Caco-2 (cell line): ENCODE measurements around the gene CDC42SE2. TPM values are rescaled to one million over a fixed set of nuclear protein-coding genes. Genes with fewer than 3 reads are reported as not detected.

Experiments
- BruUV-seq: library from RNA; stranded (reverse); fragments of 400-500 nt; replicated peaks from 2 replicates; lab custom pipeline; 2021; lab: Mats Ljungman, UMichigan
- CTCF ChIA-PET: fragments of 300-600 bp; sonication (Branson Sonifier 250); formaldehyde crosslinking; loops from one replicate; lab custom pipeline; 2022; ENCODE audit warnings: antibody characterized with exemption; lab: Charles Lee
- POLR2A ChIA-PET: fragments of 300-600 bp; sonication (Branson Sonifier 250); formaldehyde crosslinking; loops from one replicate; lab custom pipeline; 2022; ENCODE audit warnings: antibody characterized with exemption; lab: Charles Lee
- DNase-seq, 2 experiments: peaks; one replicate each; pipeline versions ENCODE4 v3.0.0 to v3.0.0-alpha.2; 2020 to 2022
- H3K27me3 ChIP-seq: replicated peaks from 2 replicates; pipeline ENCODE4 v1.6.0; 2011; ENCODE audit warnings: low read length; ENCODE audit not compliant: control insufficient read depth, insufficient read depth
- H3K36me3 ChIP-seq: 2 replicates; pipeline ENCODE4 v1.5.1; 2011; ENCODE audit warnings: low read length; ENCODE audit not compliant: control insufficient read depth, insufficient read depth
- H3K4me1 ChIP-seq: fragments of 250-450 bp; sonication (Bioruptor Pico); 2 replicates; pipeline ENCODE4 v1.5.1; 2020; ENCODE audit warnings: mild to moderate bottlenecking
- H3K4me3 ChIP-seq: 2 replicates; pipeline ENCODE4 v1.5.1; 2011; ENCODE audit warnings: low read depth, mild to moderate bottlenecking, control low read depth, low read length
- H3K9me3 ChIP-seq: fragments of 250-450 bp; sonication (Bioruptor Pico); 2 replicates; pipeline ENCODE4 v1.5.1; 2020; ENCODE audit warnings: mild to moderate bottlenecking, moderate library complexity
- H3K27ac Mint-ChIP-seq: one replicate; pipeline ENCODE4 v1.8.0; 2022; ENCODE audit warnings: mixed read lengths; ENCODE audit not compliant: unreplicated experiment
- H3K27me3 Mint-ChIP-seq: one replicate; pipeline ENCODE4 v1.8.0; 2022; ENCODE audit warnings: mixed read lengths; ENCODE audit not compliant: insufficient read depth, unreplicated experiment
- H3K36me3 Mint-ChIP-seq: one replicate; pipeline ENCODE4 v1.8.0; 2022; ENCODE audit warnings: mild to moderate bottlenecking, mixed read lengths; ENCODE audit not compliant: insufficient read depth, unreplicated experiment
- H3K4me1 Mint-ChIP-seq: one replicate; pipeline ENCODE4 v1.8.0; 2022; ENCODE audit warnings: low read depth, mixed read lengths; ENCODE audit not compliant: unreplicated experiment
- H3K4me3 Mint-ChIP-seq: one replicate; pipeline ENCODE4 v1.8.0; 2022; ENCODE audit warnings: mild to moderate bottlenecking, moderate library complexity, mixed read lengths; ENCODE audit not compliant: unreplicated experiment
- H3K9me3 Mint-ChIP-seq: one replicate; pipeline ENCODE4 v1.8.0; 2022; ENCODE audit warnings: mixed read lengths; ENCODE audit not compliant: unreplicated experiment
- CTCF ChIP-seq, 2 experiments: fragments of 200-600 bp in 1 of 2; IDR thresholded peaks; 1 replicate in 1 of 2; 2 replicates in 1 of 2; pipeline versions ENCODE4 v1.5.1 to v1.8.0; 2011 to 2022; ENCODE audit warnings: antibody characterized with exemption in 1 of 2, control low read depth in 1 of 2, inconsistent platforms in 1 of 2, low read depth in 1 of 2, low read length in 1 of 2, mild to moderate bottlenecking in 1 of 2, moderate library complexity in 1 of 2; ENCODE audit not compliant: insufficient read depth in 1 of 2, severe bottlenecking in 1 of 2, unreplicated experiment in 1 of 2
- intact Hi-C: fragments of 100-400 bp; cut with micrococcal nuclease; formaldehyde crosslinking; loops from one replicate; pipeline ENCODE4 v1.10.0; 2022; ENCODE audit not compliant: unreplicated experiment
- total RNA-seq: library from RNA; stranded (reverse); gene quantifications from 2 replicates; pipeline ENCODE4 v1.2.3, GENCODE V29; 2022

The CDC42SE2 gene
- total RNA-seq, 1 experiment from 2014 or later = 39.4 TPM

- POLR2A ChIA-PET = no interaction called here
- peaks cover 13% of the 10 kb centered on the region for H3K9me3 ChIP-seq
- H3K36me3 Mint-ChIP-seq = peaks cover 6% of the 10 kb centered on the region
- intact Hi-C loops = no loop called here
- no peaks in the 10 kb centered on the region for H3K36me3 ChIP-seq
- no peak for DNase-seq
- no TSS peak for BruUV-seq
- CTCF ChIA-PET = no interaction called here
- no peaks in the 10 kb centered on the region for H3K27me3 ChIP-seq
- H3K27ac Mint-ChIP-seq = peak overlapping the region; percentile 7
- H3K4me1 ChIP-seq = peaks cover 5% of the 10 kb centered on the region; the same call in 1 of the 2 replicates
- H3K9me3 Mint-ChIP-seq = peaks cover 14% of the 10 kb centered on the region
- TF ChIP-seq CTCF (IDR thresholded peaks at IDR 0.05; ENCODE audit: insufficient read depth in 1 of 2, low read depth in 1 of 2, low read length in 1 of 2, severe bottlenecking in 1 of 2, unreplicated experiment in 1 of 2) = no peak
- H3K4me3 ChIP-seq = no peak overlapping the region
- no peaks in the 10 kb centered on the region for H3K27me3 Mint-ChIP-seq
- no peaks in the 10 kb centered on the region for H3K4me1 Mint-ChIP-seq
- no peak overlapping the region for H3K4me3 Mint-ChIP-seq
Measured at GRCh38 chr5:131302506-131302905, 38.7 kb downstream of the CDC42SE2 start.

GRCh38 chr5:131303537-131303936 lies 39.7 kb downstream of the CDC42SE2 start:
- peaks cover 5% of the 10 kb centered on the region; the same call in 1 of the 2 replicates for H3K4me1 ChIP-seq
- ChIA-PET POLR2A (no interaction called here), CTCF (no interaction called here)
- DNase-seq = no peak
- H3K9me3 Mint-ChIP-seq = peaks cover 14% of the 10 kb centered on the region
- TF ChIP-seq CTCF (IDR thresholded peaks at IDR 0.05; ENCODE audit: insufficient read depth in 1 of 2, low read depth in 1 of 2, low read length in 1 of 2, severe bottlenecking in 1 of 2, unreplicated experiment in 1 of 2) = no peak
- H3K4me1 Mint-ChIP-seq = no peaks in the 10 kb centered on the region
- intact Hi-C loops = no loop called here
- no TSS peak for BruUV-seq
- no peaks in the 10 kb centered on the region for H3K27me3 Mint-ChIP-seq
- no peaks in the 10 kb centered on the region for H3K27me3 ChIP-seq
- H3K4me3 Mint-ChIP-seq = no peak overlapping the region
- no peaks in the 10 kb centered on the region for H3K36me3 ChIP-seq
- H3K36me3 Mint-ChIP-seq = peaks cover 12% of the 10 kb centered on the region
- no peak overlapping the region for H3K27ac Mint-ChIP-seq
- H3K4me3 ChIP-seq = no peak overlapping the region
- peaks cover 13% of the 10 kb centered on the region for H3K9me3 ChIP-seq

- no peak for TF ChIP-seq CTCF (IDR thresholded peaks at IDR 0.05; ENCODE audit: insufficient read depth in 1 of 2, low read depth in 1 of 2, low read length in 1 of 2, severe bottlenecking in 1 of 2, unreplicated experiment in 1 of 2)
- Histone ChIP-seq H3K9me3 (peaks cover 13% of the 10 kb centered on the region), H3K4me3 (no peak overlapping the region), H3K4me1 (peaks cover 5% of the 10 kb centered on the region; the same call in 1 of the 2 replicates), H3K27me3 (no peaks in the 10 kb centered on the region), H3K36me3 (no peaks in the 10 kb centered on the region)
- Mint-ChIP-seq H3K4me3 (no peak overlapping the region), H3K9me3 (peaks cover 14% of the 10 kb centered on the region), H3K27ac (no peak overlapping the region), H3K4me1 (no peaks in the 10 kb centered on the region), H3K27me3 (no peaks in the 10 kb centered on the region), H3K36me3 (peaks cover 12% of the 10 kb centered on the region)
- intact Hi-C loops = no loop called here
- DNase-seq = no peak
- ChIA-PET POLR2A (no interaction called here), CTCF (no interaction called here)
- BruUV-seq = no TSS peak
Measured at GRCh38 chr5:131304414-131304813, 40.6 kb downstream of the CDC42SE2 start.
